ACC112 (cell line): ENCODE results near the gene SH3PXD2A.
A peak's percentile ranks its signal among the peaks of the same experiment; 100 is the strongest.
"Not testable (repeated sequence)": the region's sequence is repeated elsewhere in the genome, so short reads cannot be mapped to it uniquely, and the experiment has no call there.

Source experiments
- H2AFZ ChIP-seq: fragments of 200-600 bp; sonication (generic); one replicate; pipeline ENCODE4 v1.6.0; 2017; ENCODE audit warnings: antibody characterized with exemption, low read length; ENCODE audit not compliant: unreplicated experiment
- H3K27ac ChIP-seq: fragments of 200-600 bp; sonication (generic); 2 replicates; pipeline ENCODE4 v1.5.1; 2014; ENCODE audit warnings: low read depth, mild to moderate bottlenecking, antibody characterized with exemption, low read length, moderate library complexity
- H3K27me3 ChIP-seq: fragments of 200-600 bp; sonication (generic); 2 replicates; pipeline ENCODE4 v1.6.1; 2014; ENCODE audit warnings: mild to moderate bottlenecking, antibody characterized with exemption, low read length, moderate library complexity, mixed read lengths; ENCODE audit not compliant: insufficient read depth
- H3K36me3 ChIP-seq: fragments of 200-600 bp; sonication (generic); 2 replicates; pipeline ENCODE4 v1.6.1; 2016; ENCODE audit warnings: mild to moderate bottlenecking, antibody characterized with exemption, low read length, moderate library complexity, mixed read lengths; ENCODE audit not compliant: insufficient read depth
- H3K4me1 ChIP-seq: fragments of 200-600 bp; sonication (generic); one replicate; pipeline ENCODE4 v1.6.1; 2016; ENCODE audit warnings: low read length, mixed read lengths; ENCODE audit not compliant: insufficient read depth, unreplicated experiment, control insufficient read depth
- H3K4me3 ChIP-seq: fragments of 200-600 bp; sonication (generic); 2 replicates; pipeline ENCODE4 v1.5.1; 2014; ENCODE audit warnings: mild to moderate bottlenecking, low read depth, low read length
- H3K79me2 ChIP-seq: fragments of 200-600 bp; sonication (generic); one replicate; pipeline ENCODE4 v1.6.0; 2016; ENCODE audit warnings: low read length; ENCODE audit not compliant: control insufficient read depth, unreplicated experiment, insufficient read depth

Gene SH3PXD2A

GRCh38 chr10:103849212-103849877, 6.0 kb downstream of the SH3PXD2A start:
- Histone ChIP-seq H3K79me2 (no peaks in the 10 kb centered on the region), H2AFZ (peak overlapping the region; percentile 63), H3K27me3 (no peaks in the 10 kb centered on the region), H3K36me3 (no peaks in the 10 kb centered on the region), H3K4me1 (peaks cover 30% of the 10 kb centered on the region), H3K4me3 (peak overlapping the region; percentile 55), H3K27ac (peak overlapping the region; percentile 89)

GRCh38 chr10:103847909-103848468, 7.4 kb downstream of the SH3PXD2A start:
- Histone ChIP-seq H2AFZ (no peak overlapping the region), H3K27ac (no peak overlapping the region), H3K79me2 (no peaks in the 10 kb centered on the region), H3K27me3 (no peaks in the 10 kb centered on the region), H3K36me3 (no peaks in the 10 kb centered on the region), H3K4me1 (peaks cover 26% of the 10 kb centered on the region), H3K4me3 (no peak overlapping the region)

GRCh38 chr10:103847346-103847745, 8.0 kb downstream of the SH3PXD2A start:
- Histone ChIP-seq H3K27ac (no peak overlapping the region), H3K4me3 (no peak overlapping the region), H3K36me3 (no peaks in the 10 kb centered on the region), H3K27me3 (no peaks in the 10 kb centered on the region), H3K79me2 (no peaks in the 10 kb centered on the region), H2AFZ (no peak overlapping the region), H3K4me1 (peaks cover 25% of the 10 kb centered on the region)

GRCh38 chr10:103845972-103846371, 9.4 kb downstream of the SH3PXD2A start:
- no peak overlapping the region for H2AFZ ChIP-seq
- no peak overlapping the region for H3K27ac ChIP-seq
- H3K36me3 ChIP-seq: no peaks in the 10 kb centered on the region
- H3K79me2 ChIP-seq: no peaks in the 10 kb centered on the region
- no peak overlapping the region for H3K4me3 ChIP-seq
- H3K27me3 ChIP-seq: no peaks in the 10 kb centered on the region
- H3K4me1 ChIP-seq: peaks cover 21% of the 10 kb centered on the region

- H3K36me3 ChIP-seq, H3K4me3 ChIP-seq, H3K27me3 ChIP-seq, H2AFZ ChIP-seq, H3K27ac ChIP-seq, H3K79me2 ChIP-seq: not testable (repeated sequence)
- peaks cover 15% of the 10 kb centered on the region for H3K4me1 ChIP-seq
These were observed 10.0 kb downstream of the SH3PXD2A start for GRCh38 chr10:103845346-103845745.

- Histone ChIP-seq H3K4me3 (no peak overlapping the region), H3K27ac (no peak overlapping the region), H2AFZ (no peak overlapping the region), H3K36me3 (no peaks in the 10 kb centered on the region), H3K79me2 (no peaks in the 10 kb centered on the region), H3K27me3 (no peaks in the 10 kb centered on the region), H3K4me1 (peaks cover 1% of the 10 kb centered on the region)
These were observed 11.4 kb downstream of the SH3PXD2A start for GRCh38 chr10:103843854-103844570.

- Histone ChIP-seq H3K36me3 (no peaks in the 10 kb centered on the region), H3K4me3 (no peak overlapping the region), H3K4me1 (no peaks in the 10 kb centered on the region), H3K27ac (no peak overlapping the region), H3K79me2 (no peaks in the 10 kb centered on the region), H2AFZ (no peak overlapping the region), H3K27me3 (no peaks in the 10 kb centered on the region)
These were observed 12.3 kb downstream of the SH3PXD2A start for GRCh38 chr10:103843045-103843444.

GRCh38 chr10:103842605-103843004, 12.8 kb downstream of the SH3PXD2A start:
- Histone ChIP-seq H2AFZ (no peak overlapping the region), H3K79me2 (no peaks in the 10 kb centered on the region), H3K4me1 (no peaks in the 10 kb centered on the region), H3K27ac (no peak overlapping the region), H3K36me3 (no peaks in the 10 kb centered on the region), H3K4me3 (no peak overlapping the region), H3K27me3 (no peaks in the 10 kb centered on the region)

GRCh38 chr10:103841519-103841918, 13.9 kb downstream of the SH3PXD2A start:
- Histone ChIP-seq H3K36me3 (no peaks in the 10 kb centered on the region), H3K4me3 (no peak overlapping the region), H3K27me3 (no peaks in the 10 kb centered on the region), H3K27ac (no peak overlapping the region), H2AFZ (no peak overlapping the region), H3K4me1 (no peaks in the 10 kb centered on the region), H3K79me2 (no peaks in the 10 kb centered on the region)

GRCh38 chr10:103840740-103841070, 14.7 kb downstream of the SH3PXD2A start:
- Histone ChIP-seq H3K36me3 (no peaks in the 10 kb centered on the region), H3K79me2 (no peaks in the 10 kb centered on the region), H3K27ac (no peak overlapping the region), H3K4me1 (no peaks in the 10 kb centered on the region), H2AFZ (no peak overlapping the region), H3K27me3 (no peaks in the 10 kb centered on the region), H3K4me3 (no peak overlapping the region)
